ENCODE data around the gene KLRF2. TPM values are rescaled to one million over a fixed set of nuclear protein-coding genes. Genes with fewer than 3 reads are reported as not detected.

The KLRF2 gene
- total RNA-seq, 2 donors from 2014 or later = not detected

DNA sequence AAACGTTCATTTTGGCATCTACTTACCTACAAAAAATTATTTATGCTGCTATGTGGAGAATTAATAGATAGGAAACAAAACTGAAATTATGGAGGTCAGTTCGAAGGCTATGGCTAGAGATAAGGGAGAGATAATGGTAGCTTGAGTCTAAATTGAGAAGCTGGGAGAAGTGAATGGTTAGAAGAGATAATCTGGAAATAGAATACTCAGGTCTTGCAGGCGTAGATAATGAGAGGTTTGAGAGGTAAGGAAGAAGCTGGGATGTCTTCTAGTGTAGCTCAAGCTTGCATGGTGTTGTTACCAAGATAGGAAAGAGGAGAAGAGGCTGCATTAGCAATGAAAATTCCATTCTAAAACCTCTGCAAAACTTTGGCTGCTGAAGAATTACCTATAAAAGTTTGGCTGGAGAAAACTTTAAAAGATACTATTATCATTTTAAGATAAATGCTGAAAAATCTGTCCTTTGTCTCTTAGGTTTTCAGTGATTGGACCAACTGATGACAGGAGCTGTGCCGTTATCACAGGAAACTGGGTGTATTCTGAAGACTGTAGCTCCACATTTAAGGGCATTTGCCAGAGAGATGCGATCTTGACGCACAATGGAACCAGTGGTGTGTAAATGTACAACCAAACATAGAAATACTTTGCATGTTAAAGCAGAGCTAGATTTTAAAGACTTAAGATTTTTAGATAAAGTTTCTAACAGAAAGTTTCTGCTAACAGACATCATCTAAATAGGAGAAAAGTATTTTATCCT lies 14.1 kb downstream of the KLRF2 start:
- no peak for DNase-seq (ENCODE audit: low spot score)
- TF ChIP-seq, protein P1, sequence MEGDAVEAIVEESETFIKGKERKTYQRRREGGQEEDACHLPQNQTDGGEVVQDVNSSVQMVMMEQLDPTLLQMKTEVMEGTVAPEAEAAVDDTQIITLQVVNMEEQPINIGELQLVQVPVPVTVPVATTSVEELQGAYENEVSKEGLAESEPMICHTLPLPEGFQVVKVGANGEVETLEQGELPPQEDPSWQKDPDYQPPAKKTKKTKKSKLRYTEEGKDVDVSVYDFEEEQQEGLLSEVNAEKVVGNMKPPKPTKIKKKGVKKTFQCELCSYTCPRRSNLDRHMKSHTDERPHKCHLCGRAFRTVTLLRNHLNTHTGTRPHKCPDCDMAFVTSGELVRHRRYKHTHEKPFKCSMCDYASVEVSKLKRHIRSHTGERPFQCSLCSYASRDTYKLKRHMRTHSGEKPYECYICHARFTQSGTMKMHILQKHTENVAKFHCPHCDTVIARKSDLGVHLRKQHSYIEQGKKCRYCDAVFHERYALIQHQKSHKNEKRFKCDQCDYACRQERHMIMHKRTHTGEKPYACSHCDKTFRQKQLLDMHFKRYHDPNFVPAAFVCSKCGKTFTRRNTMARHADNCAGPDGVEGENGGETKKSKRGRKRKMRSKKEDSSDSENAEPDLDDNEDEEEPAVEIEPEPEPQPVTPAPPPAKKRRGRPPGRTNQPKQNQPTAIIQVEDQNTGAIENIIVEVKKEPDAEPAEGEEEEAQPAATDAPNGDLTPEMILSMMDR (IDR thresholded peaks at IDR 0.05) = no peak
- no peaks in the 10 kb centered on the region for H3K36me3 ChIP-seq

DNA sequence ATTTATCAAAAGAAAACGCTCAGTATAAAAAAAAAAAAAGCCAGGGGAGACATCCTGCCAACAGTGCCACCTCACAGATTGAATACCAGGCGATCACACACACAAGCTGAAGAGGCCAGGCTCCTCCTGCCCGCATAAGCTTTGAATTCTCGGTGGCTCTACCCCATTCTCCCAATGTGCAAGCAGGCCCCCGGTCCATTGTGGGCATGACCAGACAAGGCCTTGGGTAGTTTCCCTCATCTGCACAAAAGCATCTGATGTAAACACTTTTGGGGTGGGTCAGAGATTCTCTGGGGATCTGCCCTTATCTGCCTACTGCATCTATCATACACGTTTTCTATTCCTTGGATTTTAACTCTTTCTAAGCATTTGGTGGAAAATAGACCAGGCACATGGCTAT lies 16.2 kb downstream of the KLRF2 start:
- no peaks in the 10 kb centered on the region for H3K4me1 ChIP-seq
- no peak for DNase-seq (ENCODE audit: low spot score)
- no peaks in the 10 kb centered on the region for H3K27me3 ChIP-seq
- peaks cover 0 to 5% of the 10 kb centered on the region in 2 donors for H3K9me3 ChIP-seq
- no peaks in the 10 kb centered on the region for H3K36me3 ChIP-seq
- H3K4me3 ChIP-seq = no peak overlapping the region
- no peak overlapping the region for H3K27ac ChIP-seq
- TF ChIP-seq, protein P1 (IDR thresholded peaks at IDR 0.05) = no peak

More for the DNA sequence above, 14.1 kb downstream of the KLRF2 start:
- Histone ChIP-seq H3K4me1 (no peaks in the 10 kb centered on the region), H3K27ac (no peak overlapping the region), H3K4me3 (no peak overlapping the region), H3K27me3 (no peaks in the 10 kb centered on the region), H3K9me3 (no peaks in the 10 kb centered on the region)

DNA sequence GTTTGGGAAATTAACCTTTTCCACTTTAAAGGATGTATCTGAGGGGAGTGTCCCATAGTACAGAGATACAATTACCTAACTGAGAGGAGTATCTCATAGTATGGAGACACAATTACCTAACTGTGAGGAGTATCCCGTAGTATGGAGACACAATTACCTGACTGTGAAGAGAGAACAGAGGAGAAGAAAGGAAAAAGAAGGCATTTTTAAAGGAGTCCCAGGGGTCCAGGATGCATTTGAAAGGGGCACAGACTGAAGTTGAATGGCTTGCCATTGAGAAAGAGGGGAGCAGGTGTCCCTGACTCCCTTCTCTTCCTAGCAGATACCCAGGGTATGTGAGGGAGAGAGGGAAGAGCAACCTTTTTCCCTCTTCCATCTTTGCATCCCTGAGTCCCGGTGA lies 17.9 kb downstream of the KLRF2 start:
- H3K9me3 ChIP-seq = peaks cover 0 to 9% of the 10 kb centered on the region in 2 donors
- no peak for DNase-seq (ENCODE audit: low spot score)
- H3K27ac ChIP-seq = no peak overlapping the region
- no peaks in the 10 kb centered on the region for H3K27me3 ChIP-seq
- H3K4me3 ChIP-seq = no peak overlapping the region
- TF ChIP-seq, protein P1 (IDR thresholded peaks at IDR 0.05) = no peak
- no peaks in the 10 kb centered on the region for H3K4me1 ChIP-seq
- no peaks in the 10 kb centered on the region for H3K36me3 ChIP-seq

DNA sequence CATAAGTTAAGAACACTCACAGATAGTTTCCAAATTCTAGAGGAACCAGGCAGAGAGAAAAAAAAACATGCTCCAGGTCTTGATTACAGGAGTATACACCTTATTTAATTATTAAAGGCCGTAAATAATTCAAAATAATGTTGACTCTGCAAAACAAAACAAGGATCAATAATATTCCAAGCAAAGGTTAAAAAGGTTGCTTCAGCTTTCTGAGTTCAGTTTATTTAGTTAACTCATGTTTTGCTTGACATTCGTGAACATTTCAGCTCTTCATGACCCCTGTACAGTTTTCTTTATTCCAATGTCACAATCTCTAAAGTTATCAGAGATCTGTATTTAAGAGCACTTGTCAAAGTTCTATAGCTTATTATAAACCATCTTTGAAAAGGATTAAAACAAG lies 19.6 kb downstream of the KLRF2 start:
- no peak for DNase-seq (ENCODE audit: low spot score)
- Histone ChIP-seq H3K4me3 (no peak overlapping the region), H3K36me3 (no peaks in the 10 kb centered on the region), H3K4me1 (no peaks in the 10 kb centered on the region), H3K9me3 (peaks cover 0 to 9% of the 10 kb centered on the region in 2 donors), H3K27me3 (no peaks in the 10 kb centered on the region), H3K27ac (no peak overlapping the region)
- TF ChIP-seq, protein P1 (IDR thresholded peaks at IDR 0.05) = no peak

DNA sequence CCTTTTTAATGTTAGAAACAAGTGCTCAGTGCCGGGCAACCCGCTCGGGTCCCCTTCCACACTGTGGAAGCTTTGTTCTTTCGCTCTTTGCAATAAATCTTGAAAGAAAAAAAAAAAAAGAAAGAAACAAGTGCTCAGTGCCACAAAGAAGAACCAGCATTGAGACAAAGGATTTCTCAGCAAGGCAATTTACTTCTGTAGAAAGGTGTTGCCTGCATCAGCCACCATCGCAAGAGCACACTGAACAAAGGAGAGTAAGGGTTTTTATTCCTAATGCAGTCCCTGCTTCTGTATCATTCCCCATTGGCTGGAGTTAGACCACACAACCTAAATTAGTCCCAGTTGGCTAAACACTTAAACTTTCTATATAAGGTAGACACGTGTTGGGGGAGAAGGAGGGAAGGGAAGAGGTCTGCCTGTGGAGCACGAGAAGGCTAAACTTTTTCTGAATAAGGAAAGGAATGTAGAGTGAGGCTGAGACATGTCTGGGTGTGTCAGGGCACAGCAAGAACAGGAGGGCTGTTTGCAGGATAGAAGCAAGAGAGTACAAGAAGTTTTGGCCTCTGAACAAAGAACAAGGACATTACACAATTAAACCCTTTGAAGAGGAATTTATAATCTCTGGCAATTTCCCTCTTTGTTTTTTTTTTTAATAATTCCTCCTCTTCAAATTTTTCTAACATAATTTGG lies 21.4 kb downstream of the KLRF2 start:
- no peaks in the 10 kb centered on the region for H3K36me3 ChIP-seq
- H3K27me3 ChIP-seq = no peaks in the 10 kb centered on the region
- H3K27ac ChIP-seq = no peak overlapping the region
- H3K4me3 ChIP-seq = no peak overlapping the region
- peaks cover 0 to 9% of the 10 kb centered on the region in 2 donors for H3K9me3 ChIP-seq
- DNase-seq (ENCODE audit: low spot score) = no peak
- H3K4me1 ChIP-seq = no peaks in the 10 kb centered on the region
- TF ChIP-seq, protein P1 (IDR thresholded peaks at IDR 0.05) = no peak
